Breast epithelium (tissue), 3 donors: ENCODE data around the gene UBE2Q2.

Source experiments
- POLR2AphosphoS5 ChIP-seq, 3 donors: sonication (generic); formaldehyde crosslinking; IDR thresholded peaks; one replicate each; pipeline ENCODE4 v1.6.1; 2017; ENCODE audit warnings: antibody characterized with exemption in 3 of 3
- TF ChIP-seq, protein P1 (sequence below), 3 donors: fragments of 450-650 bp; IDR thresholded peaks; one replicate each; pipeline ENCODE4 v1.5.1; 2016 to 2017; ENCODE audit warnings: antibody characterized with exemption in 3 of 3, mild to moderate bottlenecking in 3 of 3, moderate library complexity in 3 of 3

- TF ChIP-seq, protein P1, sequence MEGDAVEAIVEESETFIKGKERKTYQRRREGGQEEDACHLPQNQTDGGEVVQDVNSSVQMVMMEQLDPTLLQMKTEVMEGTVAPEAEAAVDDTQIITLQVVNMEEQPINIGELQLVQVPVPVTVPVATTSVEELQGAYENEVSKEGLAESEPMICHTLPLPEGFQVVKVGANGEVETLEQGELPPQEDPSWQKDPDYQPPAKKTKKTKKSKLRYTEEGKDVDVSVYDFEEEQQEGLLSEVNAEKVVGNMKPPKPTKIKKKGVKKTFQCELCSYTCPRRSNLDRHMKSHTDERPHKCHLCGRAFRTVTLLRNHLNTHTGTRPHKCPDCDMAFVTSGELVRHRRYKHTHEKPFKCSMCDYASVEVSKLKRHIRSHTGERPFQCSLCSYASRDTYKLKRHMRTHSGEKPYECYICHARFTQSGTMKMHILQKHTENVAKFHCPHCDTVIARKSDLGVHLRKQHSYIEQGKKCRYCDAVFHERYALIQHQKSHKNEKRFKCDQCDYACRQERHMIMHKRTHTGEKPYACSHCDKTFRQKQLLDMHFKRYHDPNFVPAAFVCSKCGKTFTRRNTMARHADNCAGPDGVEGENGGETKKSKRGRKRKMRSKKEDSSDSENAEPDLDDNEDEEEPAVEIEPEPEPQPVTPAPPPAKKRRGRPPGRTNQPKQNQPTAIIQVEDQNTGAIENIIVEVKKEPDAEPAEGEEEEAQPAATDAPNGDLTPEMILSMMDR (IDR thresholded peaks at IDR 0.05), result no peak
- no peak for TF ChIP-seq POLR2AphosphoS5 (IDR thresholded peaks at IDR 0.05)
Observed at GRCh38 chr15:75844629-75845335, 1.5 kb downstream of the UBE2Q2 start.
